ENCODE results near the gene SLC13A5.

Gene SLC13A5

DNA sequence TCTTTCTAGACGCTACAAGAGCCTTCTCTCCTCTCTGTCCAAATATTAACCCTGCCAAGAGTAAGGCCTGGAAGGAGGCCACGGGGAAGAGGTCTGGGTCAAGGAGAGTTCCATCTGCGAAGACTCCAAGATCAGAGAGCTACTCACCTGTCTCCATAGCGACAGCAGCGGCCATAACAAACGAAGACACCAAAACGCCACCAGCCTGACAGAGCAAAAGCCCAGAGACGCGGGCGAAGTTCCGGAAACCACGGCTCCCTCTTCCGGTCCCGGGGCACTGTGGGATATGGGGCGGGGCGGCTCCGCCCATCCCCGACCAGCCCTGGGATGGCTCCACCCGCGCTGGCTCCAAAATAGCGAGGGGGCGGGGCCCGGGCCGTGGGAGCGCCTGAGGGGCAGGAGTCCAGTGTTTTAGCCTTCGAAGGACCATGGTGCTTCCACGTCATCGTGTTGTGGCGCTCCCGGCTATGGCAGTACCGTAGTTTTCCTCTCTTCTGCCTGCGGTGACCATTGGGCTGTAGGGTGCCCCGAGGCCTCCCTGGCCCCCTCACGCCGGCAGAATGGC is 61.7 kb downstream of the SLC13A5 start, which contains the start of the genes C17orf100 and MED31:
Gene C17orf100 (plus strand): TSS at position 409 of the 565 bp plus-strand sequence. CDS start 152 bp downstream, at position 561.
Gene MED31 (minus strand): TSS at position 252 of the 565 bp plus-strand sequence. CDS start 77 bp downstream, at position 175.
- TF ChIP-seq, protein P1, sequence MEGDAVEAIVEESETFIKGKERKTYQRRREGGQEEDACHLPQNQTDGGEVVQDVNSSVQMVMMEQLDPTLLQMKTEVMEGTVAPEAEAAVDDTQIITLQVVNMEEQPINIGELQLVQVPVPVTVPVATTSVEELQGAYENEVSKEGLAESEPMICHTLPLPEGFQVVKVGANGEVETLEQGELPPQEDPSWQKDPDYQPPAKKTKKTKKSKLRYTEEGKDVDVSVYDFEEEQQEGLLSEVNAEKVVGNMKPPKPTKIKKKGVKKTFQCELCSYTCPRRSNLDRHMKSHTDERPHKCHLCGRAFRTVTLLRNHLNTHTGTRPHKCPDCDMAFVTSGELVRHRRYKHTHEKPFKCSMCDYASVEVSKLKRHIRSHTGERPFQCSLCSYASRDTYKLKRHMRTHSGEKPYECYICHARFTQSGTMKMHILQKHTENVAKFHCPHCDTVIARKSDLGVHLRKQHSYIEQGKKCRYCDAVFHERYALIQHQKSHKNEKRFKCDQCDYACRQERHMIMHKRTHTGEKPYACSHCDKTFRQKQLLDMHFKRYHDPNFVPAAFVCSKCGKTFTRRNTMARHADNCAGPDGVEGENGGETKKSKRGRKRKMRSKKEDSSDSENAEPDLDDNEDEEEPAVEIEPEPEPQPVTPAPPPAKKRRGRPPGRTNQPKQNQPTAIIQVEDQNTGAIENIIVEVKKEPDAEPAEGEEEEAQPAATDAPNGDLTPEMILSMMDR (IDR thresholded peaks at IDR 0.05; ENCODE audit: insufficient read depth, low read depth, low read length, missing control alignments) = no peak
- peak within 1 kb of the TSS; percentile 99 for H3K4me3 ChIP-seq (ENCODE audit: low read depth, low read length)
- peak; percentile 96 for DNase-seq (ENCODE audit: low read depth)

DNA sequence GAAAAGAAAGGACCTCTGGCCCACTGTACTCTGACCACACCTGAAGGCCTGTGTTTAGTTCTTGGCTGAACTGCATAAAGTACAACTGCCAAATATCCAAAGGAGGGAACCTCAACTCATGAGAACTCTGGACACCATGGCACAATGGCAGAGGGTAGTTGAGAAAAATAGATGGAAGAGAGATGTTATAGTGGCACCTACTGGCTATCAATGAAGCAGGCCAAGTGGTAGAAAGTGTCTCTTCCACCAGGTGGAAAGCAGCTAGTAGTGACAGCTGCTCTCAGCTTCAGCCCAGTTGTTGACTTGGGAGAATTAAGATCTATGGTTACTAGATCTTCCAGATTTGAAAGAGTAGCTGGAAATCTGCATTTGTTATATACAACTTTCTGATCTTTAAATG is 65.0 kb downstream of the SLC13A5 start:
- H3K4me3 ChIP-seq (ENCODE audit: low read depth, low read length) = no peak overlapping the region
- no peak for DNase-seq (ENCODE audit: low read depth)
- TF ChIP-seq, protein P1 (IDR thresholded peaks at IDR 0.05; ENCODE audit: insufficient read depth, low read depth, low read length, missing control alignments) = peak; percentile 28

DNA sequence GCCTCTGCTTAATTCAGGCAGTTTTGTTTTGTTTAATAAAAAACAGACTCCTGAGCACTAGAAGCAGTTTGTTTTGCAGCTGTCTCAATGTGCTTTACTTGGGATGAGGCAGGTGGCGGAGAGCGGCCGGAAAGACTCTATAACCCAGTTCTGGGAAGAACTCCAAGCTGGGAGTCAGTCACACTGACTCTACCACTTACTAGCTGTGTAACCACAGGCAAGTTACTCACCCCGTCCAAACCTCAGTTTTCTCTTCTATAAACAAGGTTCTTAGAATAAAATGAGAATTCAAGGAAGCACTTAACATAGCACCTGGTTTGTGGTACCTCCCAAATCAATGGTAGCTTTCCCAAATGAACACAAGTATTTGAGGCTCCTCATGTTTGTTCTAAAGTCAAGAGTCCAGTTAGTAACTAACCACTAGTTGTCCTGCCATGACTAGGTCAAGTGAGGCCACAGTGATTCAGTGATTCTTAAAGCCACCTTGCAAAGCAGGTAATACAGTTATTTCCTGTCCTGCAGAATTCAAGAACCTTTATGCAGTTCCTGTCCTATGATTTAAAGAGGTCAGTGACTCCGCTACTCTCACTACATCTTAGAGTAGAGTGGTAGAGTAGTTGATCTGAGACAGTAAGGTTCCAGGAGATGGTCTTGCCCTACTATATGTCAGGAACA is 69.6 kb downstream of the SLC13A5 start:
- TF ChIP-seq, protein P1 (IDR thresholded peaks at IDR 0.05; ENCODE audit: insufficient read depth, low read depth, low read length, missing control alignments) = no peak
- DNase-seq (ENCODE audit: low read depth) = no peak
- H3K4me3 ChIP-seq (ENCODE audit: low read depth, low read length) = no peak overlapping the region

DNA sequence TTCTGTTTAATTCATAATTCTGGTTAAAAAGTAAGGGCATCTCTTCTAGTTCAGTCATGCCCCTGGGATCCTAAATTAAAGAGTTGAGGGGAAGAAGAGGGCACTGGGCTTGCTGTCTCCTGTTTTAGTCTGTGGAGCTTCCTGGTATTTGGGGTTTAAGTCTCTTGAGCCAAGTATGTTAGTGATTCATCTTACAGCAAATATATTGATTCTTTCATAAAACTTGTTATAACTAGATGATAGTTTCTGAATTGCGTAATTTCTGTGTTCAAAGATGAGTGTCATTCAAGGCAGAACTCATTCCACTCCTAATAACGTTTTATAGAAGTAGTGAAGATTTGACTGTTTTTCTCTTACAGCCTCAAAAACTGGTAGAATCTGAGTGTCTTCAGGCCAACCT is 70.6 kb downstream of the SLC13A5 start:
- DNase-seq (ENCODE audit: low read depth) = no peak
- TF ChIP-seq, protein P1 (IDR thresholded peaks at IDR 0.05; ENCODE audit: insufficient read depth, low read depth, low read length, missing control alignments) = no peak
- H3K4me3 ChIP-seq (ENCODE audit: low read depth, low read length) = no peak overlapping the region

DNA sequence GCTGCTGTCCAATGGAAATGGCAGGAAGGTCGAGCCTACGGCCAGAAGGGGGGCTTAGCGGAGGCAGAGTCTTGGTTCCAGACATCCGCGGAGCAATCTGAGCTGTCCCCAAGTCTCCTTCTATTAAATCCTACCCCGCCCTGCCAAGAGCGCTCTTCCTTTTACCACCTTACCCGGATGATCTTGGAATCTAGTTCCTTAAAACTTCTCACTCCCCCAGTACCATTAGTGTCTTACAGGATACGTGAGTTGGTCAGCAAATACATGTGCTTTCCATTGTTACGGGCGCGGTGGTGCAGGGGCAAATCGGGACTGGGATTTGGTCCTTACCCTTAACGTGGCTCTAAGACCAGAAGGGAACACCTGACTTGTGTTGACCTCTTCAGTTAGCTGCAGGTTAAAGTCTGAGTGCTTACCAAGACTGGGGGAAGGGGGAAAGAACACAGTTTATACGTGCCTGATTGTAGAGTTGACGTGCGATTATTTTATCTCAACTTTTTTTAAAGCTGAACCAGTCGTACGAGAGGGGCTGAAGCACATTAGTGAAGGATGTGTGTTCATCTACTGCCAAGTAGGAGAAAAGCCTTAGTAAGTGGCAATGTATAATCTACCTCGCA is 71.8 kb downstream of the SLC13A5 start:
- TF ChIP-seq, protein P1 (IDR thresholded peaks at IDR 0.05; ENCODE audit: insufficient read depth, low read depth, low read length, missing control alignments) = no peak
- peak overlapping the region; percentile 96 for H3K4me3 ChIP-seq (ENCODE audit: low read depth, low read length)
- no peak for DNase-seq (ENCODE audit: low read depth)

DNA sequence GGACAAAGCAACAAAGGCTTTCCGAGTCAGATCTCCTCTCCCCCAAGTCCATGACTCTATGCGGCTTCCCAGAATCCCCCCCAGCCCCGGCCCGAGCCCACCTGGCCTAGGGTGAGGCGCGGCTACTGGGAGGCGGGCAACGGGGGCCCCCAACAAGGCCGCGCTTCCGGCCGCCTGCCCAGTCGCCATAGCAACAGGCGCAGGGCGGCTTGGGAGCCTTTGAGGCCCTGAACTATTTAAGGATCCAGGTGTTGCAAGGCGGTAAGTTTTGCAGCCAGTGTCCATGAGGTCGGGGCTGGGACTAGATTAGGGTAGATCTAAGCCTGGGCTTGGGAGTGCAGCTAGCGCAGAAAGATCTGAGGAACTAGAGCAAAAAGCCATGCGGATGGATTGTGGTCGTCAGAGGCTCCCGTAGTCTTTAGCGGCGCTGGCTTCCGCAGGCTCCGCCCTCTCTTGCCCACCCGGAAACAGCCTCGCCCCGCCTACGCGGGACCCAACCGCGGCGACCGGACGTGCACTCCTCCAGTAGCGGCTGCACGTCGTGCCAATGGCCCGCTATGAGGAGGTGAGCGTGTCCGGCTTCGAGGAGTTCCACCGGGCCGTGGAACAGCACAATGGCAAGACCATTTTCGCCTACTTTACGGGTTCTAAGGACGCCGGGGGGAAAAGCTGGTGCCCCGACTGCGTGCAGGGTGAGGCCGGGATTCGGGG is 72.5 kb downstream of the SLC13A5 start, which contains the start of the genes KIAA0753 and TXNDC17:
Gene KIAA0753 (minus strand): TSS at position 176 of the 711 bp plus-strand sequence. CDS start 5,608 bp downstream, outside the sequence.
Gene TXNDC17 (plus strand): TSS at position 525 of the 711 bp plus-strand sequence. CDS start 23 bp downstream, at position 548.
- TF ChIP-seq, protein P1 (IDR thresholded peaks at IDR 0.05; ENCODE audit: insufficient read depth, low read depth, low read length, missing control alignments) = no peak
- H3K4me3 ChIP-seq (ENCODE audit: low read depth, low read length) = peak within 1 kb of the TSS; percentile 96
- DNase-seq (ENCODE audit: low read depth) = peak; percentile 97
